ENCODE measurements around the gene ACADVL. TPM values are rescaled to one million over a fixed set of nuclear protein-coding genes. Genes with fewer than 3 reads are reported as not detected.
A peak's percentile ranks its signal among the peaks of the same experiment; 100 is the strongest.
"Not testable (repeated sequence)": the region's sequence is repeated elsewhere in the genome, so short reads cannot be mapped to it uniquely, and the experiment has no call there.

Gene ACADVL
- total RNA-seq, 1 experiment from 2014 or later = 558 TPM

DNA sequence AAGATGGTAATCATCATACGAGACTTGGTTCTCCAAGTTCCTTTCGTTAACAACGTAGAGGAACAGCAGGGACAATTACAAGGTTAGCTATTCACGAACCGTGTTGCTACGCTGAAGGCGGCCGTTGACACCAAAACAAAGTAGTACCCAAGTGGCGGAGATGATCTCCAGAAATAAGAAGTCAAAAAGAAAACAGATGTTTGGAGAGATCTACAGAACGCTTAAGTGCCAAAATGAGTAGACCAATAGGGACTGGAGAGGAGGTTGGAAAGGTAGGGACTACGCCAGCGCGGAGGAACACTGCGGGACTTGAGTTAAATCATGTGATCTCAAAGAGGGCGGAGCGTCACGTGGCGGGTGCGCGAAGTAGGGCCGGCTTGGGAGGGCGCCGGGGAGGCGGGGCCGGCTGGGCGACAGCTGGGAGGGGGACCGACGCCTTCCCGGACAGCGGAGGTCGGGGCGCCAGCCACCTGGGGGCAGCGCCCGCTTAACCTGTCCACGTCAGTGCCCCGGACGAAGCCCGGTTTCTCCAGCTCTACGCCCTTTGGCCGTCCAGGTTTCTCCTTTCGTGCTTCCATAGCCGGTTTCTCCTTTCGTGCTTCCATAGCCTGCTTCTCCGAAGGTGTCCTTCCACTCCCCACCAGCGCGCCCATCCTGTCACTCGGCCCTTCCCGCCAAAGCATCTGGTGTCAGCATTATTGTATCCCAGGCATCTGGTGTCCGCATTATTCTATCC lies 23.1 kb downstream of the ACADVL start:
- Histone ChIP-seq H2AFZ (ENCODE audit: low read length) (peak overlapping the region; percentile 80), H3K4me2 (ENCODE audit: low read length) (peak overlapping the region; percentile 99), H3K9me2 (replicated peaks; ENCODE audit: low read length) (no peaks in the 10 kb centered on the region), H3K27me3 (ENCODE audit: low read length) (no peaks in the 10 kb centered on the region), H3K36me3 (ENCODE audit: low read depth, low read length) (peaks cover 5% of the 10 kb centered on the region; the same call in 1 of the 2 replicates), H3K79me2 (ENCODE audit: low read length) (peaks cover 50% of the 10 kb centered on the region), H3K4me1 (ENCODE audit: insufficient read depth, low read length) (peaks cover 17% of the 10 kb centered on the region), H3K9me3 (ENCODE audit: low read length) (no peaks in the 10 kb centered on the region), H3K27ac (ENCODE audit: low read length) (peak overlapping the region; percentile 69), H3F3A (ENCODE audit: low read length, unreplicated experiment) (no peaks in the 10 kb centered on the region), H4K20me1 (ENCODE audit: low read length) (no peaks in the 10 kb centered on the region), H3K4me3 (ENCODE audit: low read length) (peak overlapping the region; percentile 86), H3K9ac (ENCODE audit: low read length) (peak overlapping the region; percentile 89)
- ChIA-PET CTCF (no interaction called here), POLR2A (ENCODE audit: unreplicated experiment) (interaction anchor here (0.6 kb wide), 2 partner anchors 241 to 444 kb away, joined by 6 to 11 read pairs; partner anchors contain the start of gene POLR2A)
- DNase-seq = peak; percentile 85
- ATAC-seq = peak; percentile 29
- intact Hi-C loops (cut with micrococcal nuclease) = loop anchor here (5.0 kb wide), 1 partner anchor 64 kb away; the partner anchor contains the start of gene EIF5A
- TF ChIP-seq, protein P1, sequence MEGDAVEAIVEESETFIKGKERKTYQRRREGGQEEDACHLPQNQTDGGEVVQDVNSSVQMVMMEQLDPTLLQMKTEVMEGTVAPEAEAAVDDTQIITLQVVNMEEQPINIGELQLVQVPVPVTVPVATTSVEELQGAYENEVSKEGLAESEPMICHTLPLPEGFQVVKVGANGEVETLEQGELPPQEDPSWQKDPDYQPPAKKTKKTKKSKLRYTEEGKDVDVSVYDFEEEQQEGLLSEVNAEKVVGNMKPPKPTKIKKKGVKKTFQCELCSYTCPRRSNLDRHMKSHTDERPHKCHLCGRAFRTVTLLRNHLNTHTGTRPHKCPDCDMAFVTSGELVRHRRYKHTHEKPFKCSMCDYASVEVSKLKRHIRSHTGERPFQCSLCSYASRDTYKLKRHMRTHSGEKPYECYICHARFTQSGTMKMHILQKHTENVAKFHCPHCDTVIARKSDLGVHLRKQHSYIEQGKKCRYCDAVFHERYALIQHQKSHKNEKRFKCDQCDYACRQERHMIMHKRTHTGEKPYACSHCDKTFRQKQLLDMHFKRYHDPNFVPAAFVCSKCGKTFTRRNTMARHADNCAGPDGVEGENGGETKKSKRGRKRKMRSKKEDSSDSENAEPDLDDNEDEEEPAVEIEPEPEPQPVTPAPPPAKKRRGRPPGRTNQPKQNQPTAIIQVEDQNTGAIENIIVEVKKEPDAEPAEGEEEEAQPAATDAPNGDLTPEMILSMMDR (conservative IDR thresholded peaks at IDR 0.05; ENCODE audit: low read depth, low read length) = no peak
- no peak for TF ChIP-seq EZH2phosphoT487 (IDR thresholded peaks at IDR 0.05; ENCODE audit: borderline replicate concordance, low read length)
- no TSS peak for BruUV-seq (replicated peaks)

DNA sequence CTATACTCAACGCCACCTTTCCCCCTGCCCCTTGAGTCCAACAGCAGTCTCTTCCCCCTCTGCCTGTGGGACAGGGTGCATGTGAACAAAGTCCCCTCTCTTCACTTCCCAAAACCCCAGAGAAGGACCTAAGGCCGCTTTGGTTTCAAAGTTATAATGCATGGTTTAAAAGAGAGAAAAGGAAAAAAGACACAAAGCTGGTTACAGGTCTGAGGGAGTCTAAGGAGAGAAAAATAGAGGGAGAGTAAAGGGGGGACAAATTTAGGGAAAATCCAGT lies 23.7 kb downstream of the ACADVL start:
- H3K36me3 ChIP-seq (ENCODE audit: low read depth, low read length) = peaks cover 5% of the 10 kb centered on the region; the same call in 1 of the 2 replicates
- ChIA-PET POLR2A (ENCODE audit: unreplicated experiment) (no interaction called here), CTCF (no interaction called here)
- peaks cover 17% of the 10 kb centered on the region for H3K4me1 ChIP-seq (ENCODE audit: insufficient read depth, low read length)
- intact Hi-C loops (cut with micrococcal nuclease) = loop anchor here (5.0 kb wide), 1 partner anchor 64 kb away; the partner anchor contains the start of gene EIF5A
- H3K9me3 ChIP-seq (ENCODE audit: low read length) = no peaks in the 10 kb centered on the region
- H3K9me2 ChIP-seq (replicated peaks; ENCODE audit: low read length) = no peaks in the 10 kb centered on the region
- BruUV-seq (replicated peaks) = TSS peak; percentile 20
- no peak for DNase-seq
- peak overlapping the region; percentile 10; the same call in 1 of the 2 replicates for H3K27ac ChIP-seq (ENCODE audit: low read length)
- H3K4me3 ChIP-seq (ENCODE audit: low read length) = peak overlapping the region; percentile 86
- H3K79me2 ChIP-seq (ENCODE audit: low read length) = peaks cover 53% of the 10 kb centered on the region
- peak overlapping the region; percentile 89 for H3K9ac ChIP-seq (ENCODE audit: low read length)
- H3K4me2 ChIP-seq (ENCODE audit: low read length) = peak overlapping the region; percentile 99
- H2AFZ ChIP-seq (ENCODE audit: low read length) = peak overlapping the region; percentile 80; the same call in 1 of the 2 replicates
- H3F3A ChIP-seq (ENCODE audit: low read length, unreplicated experiment) = no peaks in the 10 kb centered on the region
- H3K27me3 ChIP-seq (ENCODE audit: low read length) = no peaks in the 10 kb centered on the region
- H4K20me1 ChIP-seq (ENCODE audit: low read length) = no peaks in the 10 kb centered on the region
- TF ChIP-seq EZH2 (IDR thresholded peaks at IDR 0.05; ENCODE audit: low read length, unreplicated experiment) = no peak
- ATAC-seq = no peak

DNA sequence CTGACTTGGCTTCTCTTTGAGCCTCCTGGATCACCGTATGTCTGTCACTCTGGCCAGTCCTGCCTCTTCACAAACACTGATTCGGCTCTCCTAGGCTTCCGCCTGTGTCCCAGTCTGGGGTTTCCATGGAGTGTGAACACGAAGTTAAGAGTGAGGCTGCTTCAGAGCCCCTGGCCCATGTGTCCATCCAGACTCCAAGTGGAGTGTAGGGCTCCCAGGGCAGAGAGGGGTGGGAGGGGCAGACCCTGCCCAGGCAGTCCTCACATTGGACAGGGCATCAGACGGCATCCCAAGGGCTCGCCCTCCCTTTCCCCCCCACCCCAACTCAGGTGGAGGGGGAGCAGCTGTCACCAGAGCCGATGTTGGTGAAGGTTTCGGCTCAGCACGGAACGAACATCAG lies 24.1 kb downstream of the ACADVL start:
- CTCF ChIA-PET; H3K4me3 ChIP-seq (ENCODE audit: low read length); H3K9me3 ChIP-seq (ENCODE audit: low read length); H3K4me2 ChIP-seq (ENCODE audit: low read length); H3K9me2 ChIP-seq (replicated peaks; ENCODE audit: low read length); H2AFZ ChIP-seq (ENCODE audit: low read length); H3K27me3 ChIP-seq (ENCODE audit: low read length); H3K9ac ChIP-seq (ENCODE audit: low read length); H3F3A ChIP-seq (ENCODE audit: low read length, unreplicated experiment); POLR2A ChIA-PET (ENCODE audit: unreplicated experiment); H4K20me1 ChIP-seq (ENCODE audit: low read length); BruUV-seq (replicated peaks); H3K27ac ChIP-seq (ENCODE audit: low read length); H3K36me3 ChIP-seq (ENCODE audit: low read depth, low read length); ATAC-seq; DNase-seq: not testable (repeated sequence)
- intact Hi-C loops (cut with micrococcal nuclease) = loop anchor here (5.0 kb wide), 1 partner anchor 63 kb away; the partner anchor contains the start of gene EIF5A
- Histone ChIP-seq H3K79me2 (ENCODE audit: low read length) (peaks cover 54% of the 10 kb centered on the region), H3K4me1 (ENCODE audit: insufficient read depth, low read length) (peaks cover 17% of the 10 kb centered on the region)

Measured in PC-3 (cell line).